Cerebellar cortex (tissue), 1 donor: Measurements from ENCODE around the gene RPS13.
"Not testable (repeated sequence)": the region's sequence is repeated elsewhere in the genome, so short reads cannot be mapped to it uniquely, and the experiment has no call there.

Source experiments
- DNase-seq: peaks from one replicate; pipeline ENCODE4 v3.0.0-alpha.2; 2015; ENCODE audit warnings: low spot score

RPS13 gene

DNA sequence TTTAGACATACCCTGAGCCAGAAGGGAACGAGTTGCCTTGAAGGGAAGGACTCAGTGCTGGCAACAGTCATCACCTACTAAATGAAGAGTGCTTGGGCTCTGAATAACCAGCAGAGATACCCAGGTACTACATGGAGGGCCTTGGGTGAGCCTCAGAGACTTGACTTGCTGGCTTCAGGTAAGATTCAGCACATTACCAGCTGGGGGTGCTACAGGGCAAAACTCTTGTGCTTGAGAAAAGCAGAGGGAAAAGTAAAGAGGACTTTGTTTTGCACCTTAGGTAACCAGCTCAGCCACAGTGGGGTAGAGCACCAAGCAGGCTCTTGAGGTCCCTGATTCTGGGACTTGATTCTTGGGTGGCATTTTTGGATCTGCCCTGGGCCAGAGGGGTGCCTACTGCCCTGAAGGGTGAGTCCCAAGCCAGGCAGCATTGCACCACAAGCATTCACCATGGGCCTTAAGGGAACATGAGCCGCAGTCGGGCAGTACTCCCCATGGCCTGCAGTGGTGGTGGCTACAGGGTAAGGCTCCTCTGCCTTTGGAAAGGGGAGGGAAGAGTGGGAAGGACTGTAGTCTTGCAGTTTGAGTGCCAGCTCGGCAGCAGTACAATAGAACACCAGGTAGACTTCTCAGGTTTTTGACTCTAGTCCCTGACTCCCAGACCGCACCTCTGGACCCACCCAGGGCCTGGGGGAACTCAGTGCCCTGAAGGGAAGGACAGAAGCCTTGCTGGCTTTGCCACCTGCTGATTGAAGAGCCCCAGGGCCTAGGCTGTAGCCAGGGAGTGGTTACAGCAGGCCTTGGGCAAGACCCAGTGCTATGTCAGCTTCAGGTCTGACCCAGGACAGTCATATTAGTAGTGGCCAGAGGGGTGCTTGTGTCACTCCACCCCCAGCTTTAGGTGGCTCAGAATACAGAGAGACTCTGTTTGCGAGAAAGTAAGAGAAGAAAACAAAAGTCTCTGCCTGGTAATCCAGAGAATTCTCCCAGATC lies 40.5 kb downstream of the RPS13 start:
- DNase-seq, result peak; percentile 20

DNA sequence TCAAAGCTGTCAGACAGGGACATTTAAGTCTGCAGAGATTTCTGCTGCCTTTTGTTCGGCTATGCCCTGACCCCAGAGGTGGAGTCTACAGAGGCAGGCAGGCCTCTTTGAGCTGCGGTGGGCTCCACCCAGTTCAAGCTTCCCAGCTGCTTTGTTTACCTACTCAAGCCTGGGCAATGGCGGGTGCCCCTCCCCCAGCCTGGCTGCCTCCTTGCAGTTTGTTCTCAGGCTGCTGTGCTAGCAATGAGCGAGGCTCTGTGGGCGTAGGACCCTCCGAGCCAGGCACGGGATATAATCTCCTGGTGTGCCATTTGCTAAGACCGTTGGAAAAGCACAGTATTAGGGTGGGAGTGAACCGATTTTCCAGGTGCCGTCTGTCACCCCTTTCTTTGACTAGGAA lies 43.4 kb downstream of the RPS13 start:
- DNase-seq, result not testable (repeated sequence)

DNA sequence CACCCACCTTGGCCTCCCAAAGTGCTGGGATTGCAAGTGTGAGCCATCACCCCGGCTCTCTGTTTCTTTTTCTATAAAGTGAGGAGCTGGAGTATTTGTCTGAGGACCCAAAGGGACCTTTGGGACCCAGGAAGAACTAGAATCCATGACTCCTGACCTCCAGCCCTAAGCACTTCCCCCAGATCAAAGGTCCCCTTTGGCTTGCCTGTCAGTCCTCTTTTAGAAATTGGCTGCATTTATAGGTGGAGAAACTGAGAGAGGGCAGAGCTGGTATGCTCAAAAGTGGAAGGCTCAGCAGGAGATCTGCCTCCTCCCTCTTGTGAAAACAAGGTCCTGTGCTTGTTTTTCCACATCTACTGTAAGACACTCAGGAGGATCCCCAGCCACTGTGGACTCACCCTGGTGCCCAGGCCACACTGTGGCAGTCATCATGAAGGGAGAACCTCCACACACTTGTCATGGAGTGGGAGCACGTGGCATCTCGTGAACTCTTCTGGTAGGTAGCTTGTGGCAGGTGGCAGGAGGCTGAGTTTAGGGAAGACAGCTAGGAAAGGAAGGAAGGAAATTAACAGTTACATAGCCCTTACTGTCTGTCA lies 50.9 kb downstream of the RPS13 start:
- DNase-seq, result no peak

- DNase-seq, result no peak
Measured at GRCh38 chr11:17024924-17025323, 52.5 kb downstream of the RPS13 start.
